ENCODE results near the gene RXRA.

DNA sequence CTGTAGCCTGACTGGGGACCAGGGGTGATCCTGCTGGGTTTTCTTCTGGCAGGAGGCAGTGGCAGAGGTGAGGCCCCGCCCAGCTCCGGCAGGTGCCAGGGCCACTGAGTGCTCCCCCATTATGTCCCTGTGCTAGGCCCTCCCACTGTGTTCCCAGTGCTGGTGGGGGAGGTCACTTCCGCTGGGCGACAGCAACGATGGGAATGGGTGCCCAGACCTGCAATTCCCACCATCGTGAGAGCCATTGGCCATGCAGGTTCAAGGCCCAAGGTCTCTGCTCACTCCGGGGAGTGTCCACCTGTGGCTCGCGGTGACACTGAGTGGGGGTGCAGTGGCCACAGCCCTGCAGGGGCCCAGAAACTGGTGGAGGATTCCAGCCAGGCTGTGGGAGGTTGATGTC, 98.6 kb downstream of the RXRA start:
- TF ChIP-seq BCL11A (IDR thresholded peaks at IDR 0.05; ENCODE audit: low read depth, low read length) (no peak), EZH2 (IDR thresholded peaks at IDR 0.05; ENCODE audit: borderline replicate concordance, control insufficient read depth, low read depth, low read length) (no peak), TCF3 (IDR thresholded peaks at IDR 0.05; ENCODE audit: borderline replicate concordance, insufficient read depth, low read depth, low read length) (no peak), BMI1 (IDR thresholded peaks at IDR 0.05; ENCODE audit: borderline replicate concordance) (no peak), MXI1 (IDR thresholded peaks at IDR 0.05; ENCODE audit: low read depth, low read length) (no peak), NFYB (IDR thresholded peaks at IDR 0.05; ENCODE audit: insufficient read depth, low read depth, low read length) (no peak), NR2C2 (IDR thresholded peaks at IDR 0.05; ENCODE audit: borderline replicate concordance, control insufficient read depth, insufficient read length, low read depth) (no peak), POLR2A (IDR thresholded peaks at IDR 0.05; ENCODE audit: low read depth, low read length) (no peak), NFIC (IDR thresholded peaks at IDR 0.05; ENCODE audit: low read depth, low read length) (no peak), CHD1 (IDR thresholded peaks at IDR 0.05; ENCODE audit: low read depth, low read length) (no peak)
- TF ChIP-seq, protein P1, sequence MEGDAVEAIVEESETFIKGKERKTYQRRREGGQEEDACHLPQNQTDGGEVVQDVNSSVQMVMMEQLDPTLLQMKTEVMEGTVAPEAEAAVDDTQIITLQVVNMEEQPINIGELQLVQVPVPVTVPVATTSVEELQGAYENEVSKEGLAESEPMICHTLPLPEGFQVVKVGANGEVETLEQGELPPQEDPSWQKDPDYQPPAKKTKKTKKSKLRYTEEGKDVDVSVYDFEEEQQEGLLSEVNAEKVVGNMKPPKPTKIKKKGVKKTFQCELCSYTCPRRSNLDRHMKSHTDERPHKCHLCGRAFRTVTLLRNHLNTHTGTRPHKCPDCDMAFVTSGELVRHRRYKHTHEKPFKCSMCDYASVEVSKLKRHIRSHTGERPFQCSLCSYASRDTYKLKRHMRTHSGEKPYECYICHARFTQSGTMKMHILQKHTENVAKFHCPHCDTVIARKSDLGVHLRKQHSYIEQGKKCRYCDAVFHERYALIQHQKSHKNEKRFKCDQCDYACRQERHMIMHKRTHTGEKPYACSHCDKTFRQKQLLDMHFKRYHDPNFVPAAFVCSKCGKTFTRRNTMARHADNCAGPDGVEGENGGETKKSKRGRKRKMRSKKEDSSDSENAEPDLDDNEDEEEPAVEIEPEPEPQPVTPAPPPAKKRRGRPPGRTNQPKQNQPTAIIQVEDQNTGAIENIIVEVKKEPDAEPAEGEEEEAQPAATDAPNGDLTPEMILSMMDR (IDR thresholded peaks at IDR 0.05 in 2 of 3, conservative IDR thresholded peaks at IDR 0.05 in 1 of 3; ENCODE audit: control insufficient read depth in 2 of 3, extremely low read depth in 1 of 3, insufficient read depth in 1 of 3, low read depth in 3 of 3, low read length in 3 of 3) = no peak
- TF ChIP-seq, protein P2, sequence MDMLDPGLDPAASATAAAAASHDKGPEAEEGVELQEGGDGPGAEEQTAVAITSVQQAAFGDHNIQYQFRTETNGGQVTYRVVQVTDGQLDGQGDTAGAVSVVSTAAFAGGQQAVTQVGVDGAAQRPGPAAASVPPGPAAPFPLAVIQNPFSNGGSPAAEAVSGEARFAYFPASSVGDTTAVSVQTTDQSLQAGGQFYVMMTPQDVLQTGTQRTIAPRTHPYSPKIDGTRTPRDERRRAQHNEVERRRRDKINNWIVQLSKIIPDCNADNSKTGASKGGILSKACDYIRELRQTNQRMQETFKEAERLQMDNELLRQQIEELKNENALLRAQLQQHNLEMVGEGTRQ (IDR thresholded peaks at IDR 0.05; ENCODE audit: borderline replicate concordance, low read depth, low read length) = no peak

Measured in GM12878 (cell line).